HG02798 (cell line): Measurements from ENCODE around the gene FOXK1.
A peak's percentile ranks its signal among the peaks of the same experiment; 100 is the strongest.

ENCODE experiments used
- ATAC-seq: cut with Tn5 transposase; IDR thresholded peaks from one replicate; pipeline ENCODE4 v1.9.1; 2021; ENCODE audit warnings: mild to moderate bottlenecking; ENCODE audit not compliant: unreplicated experiment, poor library complexity

The FOXK1 gene

GRCh38 chr7:4760952-4761351 lies 78.9 kb downstream of the FOXK1 start:
- ATAC-seq, result no peak

GRCh38 chr7:4762121-4763055 lies 80.3 kb downstream of the FOXK1 start:
- ATAC-seq, result no peak

DNA sequence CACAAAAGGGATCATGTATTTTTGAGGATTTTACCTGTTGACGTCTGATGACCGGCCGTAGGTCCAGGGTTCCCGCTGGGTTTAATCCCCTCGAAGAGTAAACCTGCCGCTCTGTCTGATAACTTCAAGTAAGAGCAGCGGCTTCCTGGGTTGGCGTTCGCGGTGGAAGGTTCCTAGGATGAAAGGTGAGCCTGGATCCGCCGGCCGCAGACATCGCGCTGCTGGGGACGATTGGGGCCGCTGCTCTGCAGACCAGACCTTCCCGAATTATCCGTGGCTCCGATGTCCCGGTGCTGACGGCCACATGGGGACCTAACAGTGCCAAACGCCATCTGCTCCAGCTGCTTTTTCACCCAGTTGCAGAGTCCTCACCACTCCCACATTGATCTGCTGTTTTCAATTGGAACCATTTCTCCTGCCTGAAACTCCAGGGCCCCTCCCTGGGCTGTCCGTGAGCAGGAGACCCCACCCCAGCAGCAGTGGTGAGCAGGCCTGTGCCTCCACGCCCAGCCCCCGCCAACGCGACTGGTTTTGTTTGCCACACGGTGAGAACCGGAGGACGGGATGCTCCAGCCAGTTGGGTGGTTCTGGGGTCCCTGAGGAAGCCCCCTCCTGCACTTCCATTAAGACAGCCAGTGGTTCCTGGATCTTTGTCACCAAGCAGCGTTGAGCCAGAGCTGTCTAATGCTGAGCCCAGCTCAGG lies 81.1 kb downstream of the FOXK1 start:
- ATAC-seq, result no peak

DNA sequence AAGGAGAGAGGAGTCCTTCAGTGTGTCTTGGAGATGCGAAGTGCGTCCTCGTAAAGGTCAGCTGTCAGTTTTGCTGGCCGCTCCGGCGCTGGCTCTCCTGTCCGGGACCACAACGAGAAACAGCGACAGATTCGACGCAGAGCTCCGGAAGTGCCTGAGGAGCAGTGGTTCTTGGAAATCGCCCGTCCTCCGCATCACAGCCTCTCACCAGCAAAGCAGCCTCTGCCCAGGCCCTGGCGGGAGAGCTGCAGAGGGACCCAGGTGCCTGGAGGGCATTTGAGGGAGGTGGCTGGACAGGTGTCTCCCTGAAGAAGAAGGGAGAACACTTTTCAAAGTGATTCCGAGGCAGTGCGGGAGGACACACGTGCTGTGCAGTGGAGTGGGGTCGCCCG lies 81.7 kb downstream of the FOXK1 start:
- no peak for ATAC-seq

- ATAC-seq, result no peak
Observed at GRCh38 chr7:4764402-4765007, 82.4 kb downstream of the FOXK1 start.

GRCh38 chr7:4765776-4766490 lies 83.8 kb downstream of the FOXK1 start:
- no peak for ATAC-seq

- no peak for ATAC-seq
Observed at GRCh38 chr7:4766666-4767519, 84.8 kb downstream of the FOXK1 start.

DNA sequence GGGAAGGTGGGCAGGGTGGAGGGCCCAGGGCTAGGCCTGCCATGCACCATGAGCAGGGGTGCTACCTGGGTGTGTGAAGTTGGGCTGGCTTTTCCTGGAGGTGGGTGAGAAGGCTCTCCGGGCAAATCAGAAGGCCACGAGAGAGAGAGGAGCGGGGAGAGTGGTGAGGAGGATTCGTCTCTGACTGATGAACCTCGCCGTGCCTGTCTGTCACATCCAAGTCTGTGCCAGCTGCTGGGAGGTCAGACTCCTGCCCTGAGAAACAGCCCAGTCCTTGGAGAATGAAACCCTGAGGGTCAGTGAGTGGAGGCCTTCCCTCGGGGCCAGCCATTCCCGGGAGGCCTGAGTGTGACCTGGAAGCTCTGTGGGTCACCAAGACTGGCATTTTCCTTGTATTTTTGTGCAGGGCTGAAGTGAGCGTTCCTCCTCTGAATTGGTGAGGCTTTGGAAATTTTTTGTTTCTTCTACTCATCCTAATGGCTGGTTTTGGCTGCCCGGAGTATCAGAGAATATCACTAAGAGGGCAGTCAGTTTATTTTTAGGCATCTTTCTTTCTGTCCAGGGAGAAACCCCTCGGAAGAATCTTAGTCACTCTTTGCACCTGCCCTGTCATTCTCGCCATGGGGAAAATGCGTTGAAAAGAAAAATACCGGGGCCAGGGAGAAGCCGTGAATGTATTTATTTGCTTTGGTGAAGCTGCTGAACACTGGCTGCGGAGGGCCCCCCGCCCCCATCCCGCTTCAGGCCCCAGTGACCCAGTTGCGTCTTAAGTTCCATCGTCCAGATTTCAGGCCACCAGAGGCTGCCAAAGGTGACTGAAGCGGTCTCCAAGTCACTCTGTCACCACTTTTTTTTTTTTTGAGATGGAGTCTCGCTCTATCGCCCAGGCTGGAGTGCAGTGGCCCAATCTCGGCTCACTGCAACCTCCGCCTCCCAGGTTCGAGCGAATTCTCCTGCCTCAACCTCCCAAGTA lies 86.8 kb downstream of the FOXK1 start:
- no peak for ATAC-seq

GRCh38 chr7:4769761-4770160 lies 87.7 kb downstream of the FOXK1 start:
- no peak for ATAC-seq

GRCh38 chr7:4770886-4771285 lies 88.8 kb downstream of the FOXK1 start:
- no peak for ATAC-seq

GRCh38 chr7:4771737-4772136 lies 89.6 kb downstream of the FOXK1 start:
- no peak for ATAC-seq

DNA sequence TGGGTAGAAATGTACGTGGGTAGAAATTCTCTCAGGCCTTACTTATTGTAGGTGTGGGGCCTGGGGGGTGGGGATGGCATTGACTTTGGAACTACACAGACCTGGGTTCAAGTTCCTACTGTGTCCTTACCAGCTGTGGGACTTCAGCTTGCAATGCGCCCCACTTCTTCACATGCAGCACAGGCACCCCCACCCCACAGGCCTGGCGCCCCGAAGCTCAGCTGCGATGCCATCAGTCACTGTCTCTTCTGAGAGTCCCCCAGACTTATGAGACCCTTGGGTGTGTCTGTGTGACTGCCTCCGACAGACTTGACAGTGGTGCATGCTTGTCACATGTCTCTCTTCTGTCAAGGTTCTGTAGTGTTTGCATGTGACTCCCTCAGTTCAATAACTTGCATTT lies 90.2 kb downstream of the FOXK1 start:
- ATAC-seq, result no peak

DNA sequence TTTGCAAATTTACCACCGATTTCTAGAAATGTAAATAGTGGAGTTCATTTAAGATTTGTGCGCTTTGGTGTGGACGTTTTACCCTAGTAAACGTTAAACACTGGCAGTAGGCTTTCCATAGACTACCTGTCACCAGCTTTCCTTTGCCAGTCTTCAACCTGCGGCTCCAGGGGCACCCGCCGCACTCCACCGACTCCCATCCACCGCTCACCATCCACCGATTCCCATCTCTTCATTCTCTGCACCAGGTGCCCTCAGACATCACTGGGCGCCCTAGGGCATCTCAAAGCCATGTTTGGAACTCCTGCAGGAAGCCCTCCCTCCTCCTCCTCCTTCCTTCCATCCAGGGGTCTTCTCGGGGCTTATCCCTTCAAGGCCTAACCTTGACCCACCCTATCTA lies 91.9 kb downstream of the FOXK1 start:
- no peak for ATAC-seq

- ATAC-seq, result peak; percentile 19
Observed at GRCh38 chr7:4774658-4775249, 92.7 kb downstream of the FOXK1 start.

- peak; percentile 96 for ATAC-seq
Observed at GRCh38 chr7:4775250-4775847, 93.3 kb downstream of the FOXK1 start, which contains the start of gene AP5Z1. Gene AP5Z1, plus strand, starts transcription at chr7:4775623. Its CDS starts 93 bp downstream, at chr7:4775716.

- no peak for ATAC-seq
Observed at GRCh38 chr7:4775848-4776623, 93.9 kb downstream of the FOXK1 start.

GRCh38 chr7:4779118-4779517 lies 97.0 kb downstream of the FOXK1 start:
- no peak for ATAC-seq
